Measurements from ENCODE around the gene DDX60.
"Not testable (repeated sequence)": the region's sequence is repeated elsewhere in the genome, so short reads cannot be mapped to it uniquely, and the experiment has no call there.

DNA sequence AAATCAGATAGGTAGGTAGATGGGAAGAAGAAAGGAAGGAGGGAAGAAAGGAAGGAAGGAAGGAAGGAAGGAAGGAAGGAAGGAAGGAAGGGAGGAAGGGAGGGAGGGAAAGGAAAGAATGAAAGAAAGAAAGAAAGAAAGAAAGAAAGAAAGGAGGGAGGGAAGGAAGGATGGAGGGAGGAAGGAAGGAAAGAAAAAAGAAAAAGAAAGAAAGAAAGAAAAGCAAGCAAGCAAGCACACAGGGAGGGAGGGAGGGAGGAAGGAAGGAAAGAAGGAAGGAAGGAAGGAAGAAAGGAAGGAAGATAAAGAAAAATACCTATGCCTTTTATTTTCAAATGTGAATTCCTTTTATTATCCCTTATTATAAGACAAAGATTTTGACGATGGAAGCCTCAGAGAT, 32.7 kb downstream of the DDX60 start:
- TF ChIP-seq SUZ12 (IDR thresholded peaks at IDR 0.05); ELF4 (IDR thresholded peaks at IDR 0.05); BHLHE40 (IDR thresholded peaks at IDR 0.05; ENCODE audit: borderline replicate concordance); ARNT (IDR thresholded peaks at IDR 0.05); NFRKB (IDR thresholded peaks at IDR 0.05); SP1 (IDR thresholded peaks at IDR 0.05); FOXK2 (IDR thresholded peaks at IDR 0.05); FOXM1 (IDR thresholded peaks at IDR 0.05; ENCODE audit: borderline replicate concordance); FOXA1 (IDR thresholded peaks at IDR 0.05); L3MBTL2 (conservative IDR thresholded peaks at IDR 0.05): not testable (repeated sequence)
- TF ChIP-seq, protein P1, sequence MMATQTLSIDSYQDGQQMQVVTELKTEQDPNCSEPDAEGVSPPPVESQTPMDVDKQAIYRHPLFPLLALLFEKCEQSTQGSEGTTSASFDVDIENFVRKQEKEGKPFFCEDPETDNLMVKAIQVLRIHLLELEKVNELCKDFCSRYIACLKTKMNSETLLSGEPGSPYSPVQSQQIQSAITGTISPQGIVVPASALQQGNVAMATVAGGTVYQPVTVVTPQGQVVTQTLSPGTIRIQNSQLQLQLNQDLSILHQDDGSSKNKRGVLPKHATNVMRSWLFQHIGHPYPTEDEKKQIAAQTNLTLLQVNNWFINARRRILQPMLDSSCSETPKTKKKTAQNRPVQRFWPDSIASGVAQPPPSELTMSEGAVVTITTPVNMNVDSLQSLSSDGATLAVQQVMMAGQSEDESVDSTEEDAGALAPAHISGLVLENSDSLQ (IDR thresholded peaks at IDR 0.05), result not testable (repeated sequence)
